Measurements from ENCODE around the gene DIPK1B.
"Not testable (repeated sequence)": the region's sequence is repeated elsewhere in the genome, so short reads cannot be mapped to it uniquely, and the experiment has no call there.

DIPK1B gene

DNA sequence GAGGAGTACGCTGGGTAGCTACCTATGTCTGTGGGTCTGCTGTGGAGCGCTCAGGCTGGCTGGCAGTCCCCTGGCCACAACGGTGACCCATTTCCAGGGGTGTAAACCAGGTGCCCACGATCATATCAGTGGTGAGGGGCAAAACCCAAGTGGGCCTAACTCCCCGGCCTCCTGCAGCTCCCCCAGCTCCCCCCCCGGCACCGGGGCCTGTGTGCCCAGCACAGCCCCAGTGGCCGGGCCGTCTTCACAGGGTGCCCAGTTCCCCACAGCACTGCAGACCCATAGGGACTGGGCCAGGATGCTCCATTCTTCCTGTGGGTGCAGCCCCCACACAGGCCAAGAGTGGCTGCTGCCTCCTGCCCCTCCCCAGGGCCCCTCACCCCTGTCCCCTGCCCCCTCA is 46.6 kb downstream of the DIPK1B start:
- Histone ChIP-seq H3K27ac (ENCODE audit: low read depth, low read length) (no peak overlapping the region), H3K4me1 (ENCODE audit: control insufficient read depth in 1 of 2, insufficient read depth in 2 of 2, low read length in 2 of 2) (peaks cover 0 to 5% of the 10 kb centered on the region in 2 donors), H3K9me3 (ENCODE audit: control insufficient read depth in 1 of 2, low read length in 2 of 2) (peaks cover 0 to 4% of the 10 kb centered on the region in 2 donors), H3K9ac (ENCODE audit: low read depth in 1 of 2, low read length in 2 of 2) (no peak overlapping the region), H3K4me3 (ENCODE audit: low read depth in 1 of 2, low read length in 2 of 2) (no peak overlapping the region), H3K36me3 (ENCODE audit: control insufficient read depth in 1 of 2, insufficient read depth in 2 of 2, low read length in 2 of 2) (no peaks in the 10 kb centered on the region), H3K27me3 (ENCODE audit: control insufficient read depth in 1 of 2, insufficient read depth in 2 of 2, low read length in 2 of 2) (peaks cover 0 to 10% of the 10 kb centered on the region in 2 donors)

DNA sequence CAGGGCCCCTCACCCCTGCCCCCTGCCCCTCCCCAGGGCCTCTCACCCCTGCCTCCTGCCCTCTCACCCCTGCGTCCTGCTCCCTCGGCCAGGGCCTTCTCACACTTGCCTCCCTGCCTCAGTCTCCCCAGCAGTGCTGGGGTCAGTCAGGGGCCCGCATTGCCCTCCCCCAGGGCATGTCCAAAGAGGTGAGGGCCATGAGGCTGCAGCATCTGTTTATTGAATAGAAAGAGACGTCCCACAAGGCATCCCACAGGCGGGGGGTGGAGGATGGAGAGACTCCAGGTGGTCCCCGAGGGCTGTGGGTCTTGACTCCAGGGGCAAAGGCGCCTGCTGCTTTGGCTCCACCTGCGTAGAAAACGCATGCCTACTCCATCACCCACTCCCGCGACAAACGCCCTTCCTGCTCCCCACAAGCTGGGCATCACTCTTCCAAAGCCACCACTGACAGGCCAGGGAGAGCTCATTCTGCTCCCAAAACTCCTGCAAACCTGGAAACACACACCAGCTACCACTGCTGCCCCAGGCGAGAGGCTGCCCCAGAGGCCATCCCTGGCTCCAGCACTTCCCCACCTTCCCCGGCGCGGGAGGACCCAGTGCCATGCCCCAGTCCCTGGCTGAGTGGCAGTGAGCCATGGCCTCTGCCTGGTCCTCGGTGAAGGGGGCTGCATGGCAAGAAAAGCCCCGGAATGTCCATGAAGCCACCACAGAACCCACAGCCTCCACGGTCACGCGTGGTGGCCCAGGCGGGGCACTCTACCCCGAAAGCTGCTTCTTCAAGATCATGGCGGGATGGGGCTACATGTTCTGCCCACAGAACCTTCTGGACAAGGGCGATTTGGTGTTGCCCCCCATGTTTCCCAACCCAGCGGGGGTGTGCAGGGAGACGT is 47.3 kb downstream of the DIPK1B start:
- Histone ChIP-seq H3K4me3 (ENCODE audit: low read depth in 1 of 2, low read length in 2 of 2) (no peak overlapping the region), H3K9ac (ENCODE audit: low read depth in 1 of 2, low read length in 2 of 2) (no peak overlapping the region), H3K27me3 (ENCODE audit: control insufficient read depth in 1 of 2, insufficient read depth in 2 of 2, low read length in 2 of 2) (peaks cover 0 to 15% of the 10 kb centered on the region in 2 donors)

DNA sequence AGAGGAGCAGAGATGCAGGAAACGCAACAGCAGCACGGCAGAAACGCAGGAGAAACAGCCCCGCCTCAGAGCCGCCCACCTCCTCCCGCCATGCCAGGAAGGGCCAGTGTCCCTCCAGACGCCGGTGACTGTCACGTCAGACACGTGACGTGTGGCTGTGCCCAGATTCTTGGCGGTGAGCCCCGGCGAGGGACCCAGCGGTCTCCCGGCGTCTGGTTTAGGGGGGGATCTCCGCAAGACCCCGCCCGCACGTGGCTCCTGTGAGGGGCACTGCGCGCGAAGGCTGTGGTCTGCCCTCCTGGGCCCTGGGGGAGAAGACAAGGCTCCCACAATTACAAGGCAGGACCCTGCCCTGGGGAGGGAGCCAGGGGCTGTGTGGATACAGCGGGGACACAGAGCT is 48.1 kb downstream of the DIPK1B start:
- H3K27ac ChIP-seq (ENCODE audit: low read depth, low read length), result no peak overlapping the region
- H3K4me1 ChIP-seq (ENCODE audit: control insufficient read depth in 1 of 2, insufficient read depth in 2 of 2, low read length in 2 of 2), result peaks cover 0 to 5% of the 10 kb centered on the region in 2 donors
- no peak overlapping the region for H3K9ac ChIP-seq (ENCODE audit: low read depth in 1 of 2, low read length in 2 of 2)
- peaks cover 0 to 3% of the 10 kb centered on the region in 2 donors for H3K9me3 ChIP-seq (ENCODE audit: control insufficient read depth in 1 of 2, low read length in 2 of 2)
- peaks cover 0 to 16% of the 10 kb centered on the region in 2 donors for H3K27me3 ChIP-seq (ENCODE audit: control insufficient read depth in 1 of 2, insufficient read depth in 2 of 2, low read length in 2 of 2)
- no peaks in the 10 kb centered on the region for H3K36me3 ChIP-seq (ENCODE audit: control insufficient read depth in 1 of 2, insufficient read depth in 2 of 2, low read length in 2 of 2)
- H3K4me3 ChIP-seq (ENCODE audit: low read depth in 1 of 2, low read length in 2 of 2), result no peak overlapping the region

More for the DNA sequence above, 47.3 kb downstream of the DIPK1B start:
- Histone ChIP-seq H3K4me1 (ENCODE audit: control insufficient read depth in 1 of 2, insufficient read depth in 2 of 2, low read length in 2 of 2) (peaks cover 0 to 5% of the 10 kb centered on the region in 2 donors), H3K27ac (ENCODE audit: low read depth, low read length) (no peak overlapping the region), H3K36me3 (ENCODE audit: control insufficient read depth in 1 of 2, insufficient read depth in 2 of 2, low read length in 2 of 2) (no peaks in the 10 kb centered on the region), H3K9me3 (ENCODE audit: control insufficient read depth in 1 of 2, low read length in 2 of 2) (peaks cover 0 to 4% of the 10 kb centered on the region in 2 donors)

DNA sequence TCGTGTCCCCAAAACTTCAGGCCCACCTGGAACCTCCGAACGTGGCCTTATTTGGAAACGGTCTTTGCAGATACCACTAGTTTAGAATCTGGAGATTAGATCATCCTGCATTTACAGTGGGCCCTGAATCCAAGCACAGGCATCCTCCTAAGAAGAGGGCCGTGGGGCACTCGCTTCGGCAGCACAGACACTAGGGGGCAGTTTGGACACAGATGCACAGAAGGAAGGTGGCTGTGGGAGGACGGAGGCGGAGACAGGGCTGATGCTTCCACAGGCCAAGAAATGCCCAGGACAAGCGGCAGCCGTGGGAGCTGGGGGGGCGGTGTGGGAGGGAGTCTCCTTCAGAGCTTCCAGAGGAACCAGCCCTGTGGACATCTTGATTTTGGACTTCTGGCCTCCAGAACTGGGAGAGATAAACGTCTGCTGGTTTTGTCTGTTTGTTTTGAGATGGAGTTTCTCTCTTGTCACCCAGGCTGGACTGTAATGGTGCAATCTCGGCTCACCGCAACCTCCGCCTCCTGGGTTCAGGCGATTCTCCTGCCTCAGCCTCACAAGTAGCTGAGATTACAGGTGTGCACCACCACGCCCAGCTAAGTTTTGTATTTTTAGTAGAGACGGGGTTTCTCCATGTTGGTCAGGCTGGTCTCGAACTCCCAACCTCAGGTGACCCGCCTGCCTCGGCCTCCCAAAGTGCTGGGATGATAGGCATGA is 48.6 kb downstream of the DIPK1B start:
- H3K9me3 ChIP-seq (ENCODE audit: control insufficient read depth in 1 of 2, low read length in 2 of 2); H3K27ac ChIP-seq (ENCODE audit: low read depth, low read length); H3K9ac ChIP-seq (ENCODE audit: low read depth in 1 of 2, low read length in 2 of 2); H3K36me3 ChIP-seq (ENCODE audit: control insufficient read depth in 1 of 2, insufficient read depth in 2 of 2, low read length in 2 of 2); H3K4me1 ChIP-seq (ENCODE audit: control insufficient read depth in 1 of 2, insufficient read depth in 2 of 2, low read length in 2 of 2); H3K4me3 ChIP-seq (ENCODE audit: low read depth in 1 of 2, low read length in 2 of 2): not testable (repeated sequence)
- H3K27me3 ChIP-seq (ENCODE audit: control insufficient read depth in 1 of 2, insufficient read depth in 2 of 2, low read length in 2 of 2), result peaks cover 0 to 16% of the 10 kb centered on the region in 2 donors

DNA sequence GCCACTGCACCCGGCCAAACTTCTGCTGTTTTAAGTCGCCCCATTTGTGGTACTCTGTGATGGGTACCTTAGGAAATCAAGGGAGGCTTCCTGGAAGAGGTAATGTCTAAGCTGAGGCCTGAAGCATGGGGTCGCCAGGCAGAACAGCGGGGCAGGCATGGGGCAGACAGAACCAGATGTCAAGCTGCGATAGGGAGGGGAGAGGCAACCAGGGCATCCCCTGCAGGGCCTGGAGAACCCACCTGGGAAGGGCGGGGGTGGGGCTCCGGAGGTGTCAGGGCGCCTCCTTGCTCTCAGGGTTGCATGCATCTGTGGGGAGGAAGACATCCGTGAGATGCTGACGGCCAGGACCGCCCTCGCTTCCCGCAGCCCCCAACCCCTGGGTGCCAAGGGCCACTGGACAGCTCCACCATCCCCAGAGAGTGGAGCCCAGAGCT is 49.2 kb downstream of the DIPK1B start:
- Histone ChIP-seq H3K27me3 (ENCODE audit: control insufficient read depth in 1 of 2, insufficient read depth in 2 of 2, low read length in 2 of 2) (peaks cover 0 to 16% of the 10 kb centered on the region in 2 donors), H3K36me3 (ENCODE audit: control insufficient read depth in 1 of 2, insufficient read depth in 2 of 2, low read length in 2 of 2) (no peaks in the 10 kb centered on the region), H3K9ac (ENCODE audit: low read depth in 1 of 2, low read length in 2 of 2) (no peak overlapping the region), H3K4me3 (ENCODE audit: low read depth in 1 of 2, low read length in 2 of 2) (no peak overlapping the region), H3K27ac (ENCODE audit: low read depth, low read length) (no peak overlapping the region), H3K9me3 (ENCODE audit: control insufficient read depth in 1 of 2, low read length in 2 of 2) (no peaks in the 10 kb centered on the region), H3K4me1 (ENCODE audit: control insufficient read depth in 1 of 2, insufficient read depth in 2 of 2, low read length in 2 of 2) (peaks cover 0 to 5% of the 10 kb centered on the region in 2 donors)

DNA sequence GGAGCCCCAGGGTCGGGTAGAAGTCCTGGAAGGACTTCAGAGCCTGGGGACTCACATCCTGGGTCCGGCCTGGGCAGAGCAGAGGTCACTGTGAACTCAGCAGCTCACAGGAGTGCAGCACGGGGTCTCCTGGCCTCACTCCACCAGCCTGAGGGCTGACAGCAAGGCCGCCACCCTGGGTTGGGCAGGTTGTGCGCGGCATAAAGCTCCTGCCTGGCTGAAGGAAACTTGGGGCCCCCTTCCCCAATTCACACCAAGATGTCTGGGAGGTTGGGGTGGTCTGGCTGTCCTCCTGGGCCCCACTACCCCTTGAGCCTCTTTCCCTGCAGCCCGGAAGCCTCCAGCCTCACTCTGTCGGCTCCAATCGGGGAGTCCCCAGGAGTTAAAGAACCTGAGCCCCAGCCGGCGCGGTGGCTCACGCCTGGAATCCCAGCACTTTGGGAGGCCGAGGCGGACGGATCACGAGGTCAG is 49.9 kb downstream of the DIPK1B start:
- Histone ChIP-seq H3K27me3 (ENCODE audit: control insufficient read depth in 1 of 2, insufficient read depth in 2 of 2, low read length in 2 of 2) (peaks cover 0 to 16% of the 10 kb centered on the region in 2 donors), H3K27ac (ENCODE audit: low read depth, low read length) (no peak overlapping the region), H3K9ac (ENCODE audit: low read depth in 1 of 2, low read length in 2 of 2) (no peak overlapping the region), H3K36me3 (ENCODE audit: control insufficient read depth in 1 of 2, insufficient read depth in 2 of 2, low read length in 2 of 2) (no peaks in the 10 kb centered on the region), H3K4me1 (ENCODE audit: control insufficient read depth in 1 of 2, insufficient read depth in 2 of 2, low read length in 2 of 2) (peaks cover 0 to 5% of the 10 kb centered on the region in 2 donors), H3K9me3 (ENCODE audit: control insufficient read depth in 1 of 2, low read length in 2 of 2) (no peaks in the 10 kb centered on the region), H3K4me3 (ENCODE audit: low read depth in 1 of 2, low read length in 2 of 2) (no peak overlapping the region)

DNA sequence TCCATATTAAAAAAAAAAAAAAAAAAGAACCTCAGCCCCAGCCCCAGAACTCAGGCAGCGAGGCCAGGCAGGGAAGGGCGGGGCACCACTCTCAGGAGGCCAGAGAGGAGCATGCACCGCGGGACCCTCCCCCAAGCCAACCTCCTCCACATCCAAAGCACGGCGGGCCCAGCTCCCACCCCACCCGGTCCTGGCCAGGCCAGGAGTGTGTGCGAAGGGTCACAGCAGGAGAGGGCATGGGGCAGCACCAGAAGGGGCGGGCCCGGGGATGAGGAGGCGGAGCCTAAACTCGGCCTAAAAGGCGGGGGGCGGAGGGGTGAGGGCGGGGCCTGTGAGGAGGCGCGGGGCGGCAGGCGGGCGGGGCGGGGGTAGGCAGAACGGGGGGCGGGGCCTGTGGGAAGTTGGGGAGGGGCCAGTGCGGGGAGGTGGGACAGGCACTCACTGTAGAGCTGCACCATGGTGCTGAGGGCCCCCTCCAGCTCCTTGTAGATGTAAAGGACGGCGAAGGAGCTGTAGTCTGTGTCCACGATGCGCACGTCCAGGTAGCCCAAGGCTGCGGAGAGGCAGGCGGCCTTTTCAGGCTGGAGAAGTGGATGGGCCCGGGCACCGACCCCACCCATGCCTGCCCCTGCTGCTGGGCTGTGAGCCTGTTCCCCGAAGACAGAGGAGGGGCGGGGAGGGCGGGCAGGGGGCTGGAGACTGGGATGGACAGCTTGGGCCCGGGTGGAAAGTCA is 50.7 kb downstream of the DIPK1B start:
- Histone ChIP-seq H3K4me3 (ENCODE audit: low read depth in 1 of 2, low read length in 2 of 2) (no peak overlapping the region), H3K36me3 (ENCODE audit: control insufficient read depth in 1 of 2, insufficient read depth in 2 of 2, low read length in 2 of 2) (no peaks in the 10 kb centered on the region), H3K27ac (ENCODE audit: low read depth, low read length) (no peak overlapping the region), H3K27me3 (ENCODE audit: control insufficient read depth in 1 of 2, insufficient read depth in 2 of 2, low read length in 2 of 2) (peaks cover 5 to 22% of the 10 kb centered on the region in 2 donors), H3K9ac (ENCODE audit: low read depth in 1 of 2, low read length in 2 of 2) (no peak overlapping the region), H3K9me3 (ENCODE audit: control insufficient read depth in 1 of 2, low read length in 2 of 2) (no peaks in the 10 kb centered on the region), H3K4me1 (ENCODE audit: control insufficient read depth in 1 of 2, insufficient read depth in 2 of 2, low read length in 2 of 2) (peaks cover 0 to 5% of the 10 kb centered on the region in 2 donors)

DNA sequence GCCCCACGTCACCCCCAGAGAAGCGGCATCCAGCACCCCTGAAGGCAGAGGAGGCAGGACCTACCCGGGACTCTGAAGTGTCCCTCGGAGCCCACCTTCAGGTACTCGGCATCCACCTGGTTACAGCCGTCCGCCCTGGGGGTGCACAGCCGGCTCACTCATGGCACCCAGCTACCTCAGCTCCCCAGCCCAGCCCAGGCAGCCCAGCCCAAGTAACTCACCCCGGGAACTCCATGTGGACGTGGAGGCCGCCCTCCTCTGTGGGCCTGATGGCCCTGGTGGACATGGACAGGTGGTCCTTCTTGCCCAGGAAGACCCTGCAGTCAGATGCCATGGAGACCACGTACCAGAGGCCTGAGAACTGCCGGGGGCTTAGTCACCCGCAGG is 51.3 kb downstream of the DIPK1B start:
- H3K27me3 ChIP-seq (ENCODE audit: control insufficient read depth in 1 of 2, insufficient read depth in 2 of 2, low read length in 2 of 2), result peaks cover 6 to 23% of the 10 kb centered on the region in 2 donors
- H3K4me1 ChIP-seq (ENCODE audit: control insufficient read depth in 1 of 2, insufficient read depth in 2 of 2, low read length in 2 of 2), result peaks cover 0 to 5% of the 10 kb centered on the region in 2 donors
- H3K4me3 ChIP-seq (ENCODE audit: low read depth in 1 of 2, low read length in 2 of 2), result no peak overlapping the region
- H3K9me3 ChIP-seq (ENCODE audit: control insufficient read depth in 1 of 2, low read length in 2 of 2), result no peaks in the 10 kb centered on the region
- no peak overlapping the region for H3K9ac ChIP-seq (ENCODE audit: low read depth in 1 of 2, low read length in 2 of 2)
- no peaks in the 10 kb centered on the region for H3K36me3 ChIP-seq (ENCODE audit: control insufficient read depth in 1 of 2, insufficient read depth in 2 of 2, low read length in 2 of 2)
- H3K27ac ChIP-seq (ENCODE audit: low read depth, low read length), result no peak overlapping the region

DNA sequence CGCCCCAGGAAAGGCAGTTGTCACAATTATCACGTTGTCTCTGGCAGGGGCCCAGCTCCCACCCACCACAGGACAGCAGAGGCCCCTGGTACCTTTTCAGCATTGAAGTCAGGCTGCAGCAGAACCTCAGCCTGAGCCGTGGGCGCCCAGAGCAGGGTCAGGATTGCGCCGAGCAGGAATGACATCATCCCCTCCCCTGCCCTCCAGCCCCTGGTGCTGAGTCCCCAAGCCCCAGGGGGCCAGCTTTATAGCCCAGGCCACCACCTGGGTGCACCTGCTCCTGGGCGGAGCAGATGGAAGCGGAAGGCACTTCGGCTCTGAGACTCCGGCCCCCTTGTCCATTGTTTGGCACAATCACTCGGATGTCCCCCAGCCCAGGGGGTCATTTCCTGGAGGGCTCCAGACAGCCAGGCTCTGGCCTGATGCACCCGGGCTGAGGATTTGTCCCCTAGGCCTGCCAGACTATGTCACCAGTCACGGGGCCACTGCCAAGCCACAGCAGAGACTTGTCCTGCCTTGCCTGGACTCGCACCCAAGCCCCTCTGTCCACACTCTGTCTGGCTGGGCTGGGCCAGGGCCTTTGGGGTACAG is 52.0 kb downstream of the DIPK1B start, which contains the start of gene LCN15:
LCN15 (minus strand) TSS at position 218 of the 591 bp plus-strand sequence; CDS start at position 188, 30 bp downstream.
- H3K27ac ChIP-seq (ENCODE audit: low read depth, low read length), result no peak within 1 kb of the TSS
- H3K27me3 ChIP-seq (ENCODE audit: control insufficient read depth in 1 of 2, insufficient read depth in 2 of 2, low read length in 2 of 2), result peaks cover 6 to 23% of the 10 kb centered on the region in 2 donors
- no peaks in the 10 kb centered on the region for H3K9me3 ChIP-seq (ENCODE audit: control insufficient read depth in 1 of 2, low read length in 2 of 2)

More for the DNA sequence above, 52.0 kb downstream of the DIPK1B start, which contains the start of gene LCN15:
- Histone ChIP-seq H3K4me1 (ENCODE audit: control insufficient read depth in 1 of 2, insufficient read depth in 2 of 2, low read length in 2 of 2) (peaks cover 0 to 5% of the 10 kb centered on the region in 2 donors), H3K4me3 (ENCODE audit: low read depth in 1 of 2, low read length in 2 of 2) (no peak within 1 kb of the TSS), H3K36me3 (ENCODE audit: control insufficient read depth in 1 of 2, insufficient read depth in 2 of 2, low read length in 2 of 2) (no peaks in the 10 kb centered on the region), H3K9ac (ENCODE audit: low read depth in 1 of 2, low read length in 2 of 2) (no peak within 1 kb of the TSS)
